Mesothelial cell of epicardium (in vitro differentiated cells): ENCODE data around the gene LIN37. TPM values are rescaled to one million over a fixed set of nuclear protein-coding genes. Genes with fewer than 3 reads are reported as not detected.

Source experiments
- DNase-seq, 2 experiments: peaks; one replicate each; pipeline ENCODE4 v3.0.0; 2021; ENCODE audit warnings: low spot score in 2 of 2; ENCODE audit not compliant: unreplicated experiment in 2 of 2
- H3K27ac Mint-ChIP-seq: 2 replicates; pipeline ENCODE4 v1.8.0; 2021; ENCODE audit warnings: mixed read lengths
- H3K27me3 Mint-ChIP-seq: 2 replicates; pipeline ENCODE4 v1.8.0; 2021; ENCODE audit warnings: low read depth, mixed read lengths
- H3K36me3 Mint-ChIP-seq: 2 replicates; pipeline ENCODE4 v1.8.0; 2021; ENCODE audit warnings: mixed read lengths
- H3K4me1 Mint-ChIP-seq: 2 replicates; pipeline ENCODE4 v1.8.0; 2021; ENCODE audit warnings: mixed read lengths
- H3K4me3 Mint-ChIP-seq: 2 replicates; pipeline ENCODE4 v1.8.0; 2021; ENCODE audit warnings: mild to moderate bottlenecking, moderate library complexity, mixed read lengths
- H3K9me3 Mint-ChIP-seq: 2 replicates; pipeline ENCODE4 v1.8.0; 2021; ENCODE audit warnings: mixed read lengths
- CTCF ChIP-seq: fragments of 200-600 bp; sonication (generic); IDR thresholded peaks from one replicate; pipeline ENCODE4 v1.5.0; 2021; ENCODE audit warnings: antibody characterized with exemption; ENCODE audit not compliant: unreplicated experiment
- total RNA-seq: library from RNA; stranded (reverse); gene quantifications from 3 replicates; pipeline ENCODE4 v1.2.1, GENCODE V29; 2021

LIN37 gene
- total RNA-seq, 1 donor from 2014 or later = 12.0 TPM

GRCh38 chr19:35715355-35715809, 33.0 kb upstream of the LIN37 start:
- TF ChIP-seq CTCF = no peak
- Mint-ChIP-seq H3K27me3 (no peaks in the 10 kb centered on the region), H3K4me1 (peaks cover 24% of the 10 kb centered on the region), H3K36me3 (peaks cover 2% of the 10 kb centered on the region), H3K27ac (no peak overlapping the region), H3K9me3 (no peaks in the 10 kb centered on the region), H3K4me3 (no peak overlapping the region)
- no peak for DNase-seq

- peak overlapping the region; percentile 85 for H3K4me3 Mint-ChIP-seq
- TF ChIP-seq CTCF = no peak
- no peaks in the 10 kb centered on the region for H3K27me3 Mint-ChIP-seq
- peaks cover 24% of the 10 kb centered on the region for H3K4me1 Mint-ChIP-seq
- peak overlapping the region; percentile 86 for H3K27ac Mint-ChIP-seq
- peaks cover 2% of the 10 kb centered on the region for H3K36me3 Mint-ChIP-seq
- no peaks in the 10 kb centered on the region for H3K9me3 Mint-ChIP-seq
- peak in 1 of 2 experiments; percentile 74 for DNase-seq
Measured at GRCh38 chr19:35715981-35716800, 32.2 kb upstream of the LIN37 start.

GRCh38 chr19:35716801-35717664, 31.3 kb upstream of the LIN37 start:
- no peaks in the 10 kb centered on the region for H3K27me3 Mint-ChIP-seq
- H3K4me1 Mint-ChIP-seq = peaks cover 24% of the 10 kb centered on the region
- H3K27ac Mint-ChIP-seq = peak overlapping the region; percentile 86
- H3K36me3 Mint-ChIP-seq = peaks cover 2% of the 10 kb centered on the region
- peak; percentile 74 for TF ChIP-seq CTCF
- DNase-seq = peak; percentile 77 to 89
- peak overlapping the region; percentile 85 for H3K4me3 Mint-ChIP-seq
- no peaks in the 10 kb centered on the region for H3K9me3 Mint-ChIP-seq

GRCh38 chr19:35717665-35718344, 30.6 kb upstream of the LIN37 start, which contains the start of gene KMT2B:
Gene KMT2B, plus strand, starts transcription at chr19:35718003. Its CDS starts 16 bp downstream, at chr19:35718019.
- Mint-ChIP-seq H3K27ac (peak within 1 kb of the TSS; percentile 93), H3K4me3 (peak within 1 kb of the TSS; percentile 86), H3K27me3 (no peaks in the 10 kb centered on the region), H3K36me3 (peaks cover 6% of the 10 kb centered on the region), H3K4me1 (peaks cover 24% of the 10 kb centered on the region), H3K9me3 (no peaks in the 10 kb centered on the region)
- peak; percentile 90 to 93 for DNase-seq
- no peak for TF ChIP-seq CTCF

- Mint-ChIP-seq H3K27me3 (no peaks in the 10 kb centered on the region), H3K9me3 (no peaks in the 10 kb centered on the region), H3K27ac (peak overlapping the region; percentile 93), H3K36me3 (peaks cover 7% of the 10 kb centered on the region), H3K4me3 (peak overlapping the region; percentile 86), H3K4me1 (peaks cover 24% of the 10 kb centered on the region)
- DNase-seq = peak in 1 of 2 experiments; percentile 59
- no peak for TF ChIP-seq CTCF
Measured at GRCh38 chr19:35718345-35719041, 29.9 kb upstream of the LIN37 start.
